GM21360 (cell line): ENCODE measurements around the gene STK10.

ENCODE experiments used
- ATAC-seq: cut with Tn5 transposase; IDR thresholded peaks from one replicate; pipeline ENCODE4 v1.9.1; 2021; ENCODE audit warnings: mild to moderate bottlenecking, moderate library complexity; ENCODE audit not compliant: unreplicated experiment

STK10 gene

GRCh38 chr5:172189693-172190296 is 1.8 kb upstream of the STK10 start:
- ATAC-seq, result no peak

GRCh38 chr5:172188893-172189692 is 1.1 kb upstream of the STK10 start:
- ATAC-seq, result no peak

- peak; percentile 25 for ATAC-seq
Observed at GRCh38 chr5:172187118-172188032, 649 bp downstream of the STK10 start.

DNA sequence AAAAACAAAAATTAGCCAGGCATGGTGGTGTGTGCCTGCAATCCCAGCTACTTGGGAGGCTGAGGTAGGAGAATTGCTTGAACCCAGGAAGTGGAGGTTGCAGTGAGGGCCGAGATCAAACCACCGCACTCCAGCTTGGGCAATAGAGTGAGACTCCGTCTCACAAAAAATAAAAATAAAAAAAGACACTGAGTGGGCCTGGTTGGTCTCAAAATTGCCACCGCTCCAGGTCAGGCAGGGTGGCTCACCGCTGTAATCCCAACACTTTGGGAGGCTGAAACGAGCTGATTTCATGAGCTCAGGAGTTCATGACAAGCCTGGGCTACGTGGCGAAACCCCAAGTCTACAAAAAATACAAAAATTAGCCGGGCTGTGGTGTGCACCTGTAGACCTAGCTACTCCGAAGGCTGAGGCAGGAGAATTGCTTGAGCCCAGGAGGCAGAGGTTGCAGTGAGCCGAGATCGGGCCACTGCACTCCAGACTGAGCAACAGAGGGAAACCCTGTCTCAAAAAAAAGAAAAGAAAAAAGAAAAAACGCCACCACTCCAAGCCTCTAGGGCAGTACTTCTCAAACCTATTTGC is 1.8 kb downstream of the STK10 start:
- no peak for ATAC-seq

- ATAC-seq, result no peak
Observed at GRCh38 chr5:172185096-172185461, 2.9 kb downstream of the STK10 start.

DNA sequence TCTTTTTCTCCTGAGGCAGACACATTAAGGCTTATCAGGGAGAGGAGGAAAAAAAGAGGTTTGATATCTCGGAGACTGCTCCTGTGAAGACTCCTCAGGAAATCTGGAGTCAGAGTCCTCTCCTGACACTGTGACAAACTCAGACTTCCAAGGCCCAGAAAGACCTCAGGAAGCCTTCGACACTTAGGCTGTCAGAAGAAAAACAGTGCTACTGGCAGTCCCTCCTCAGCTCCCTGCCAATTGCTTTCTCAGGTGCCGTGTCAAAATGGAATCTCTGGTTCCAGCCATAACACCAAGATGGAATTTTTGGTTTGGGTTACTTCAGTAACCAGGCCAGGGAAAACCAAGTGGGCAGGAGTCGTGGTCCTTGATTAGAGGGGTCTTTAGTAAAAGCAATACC is 4.1 kb downstream of the STK10 start:
- ATAC-seq, result no peak

DNA sequence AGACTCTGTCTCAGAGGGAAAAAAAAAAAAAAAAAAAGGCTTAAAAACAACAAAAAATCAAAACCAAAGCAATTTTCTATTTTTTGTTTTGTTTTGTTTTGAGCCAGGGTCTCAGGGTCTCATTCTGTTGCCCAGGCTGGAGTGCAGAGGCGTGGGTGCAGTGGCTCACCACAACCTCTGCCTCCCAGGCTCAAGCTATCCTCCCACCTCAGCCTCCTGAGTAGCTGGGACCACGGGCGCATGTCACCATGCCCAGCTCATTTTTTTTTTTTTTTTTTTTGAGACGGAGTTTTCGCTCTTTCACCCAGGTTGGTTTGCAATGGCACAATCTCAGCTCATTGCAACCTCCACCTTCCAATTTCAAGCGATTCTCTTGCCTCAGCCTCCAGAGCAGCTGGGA is 5.7 kb downstream of the STK10 start:
- no peak for ATAC-seq

DNA sequence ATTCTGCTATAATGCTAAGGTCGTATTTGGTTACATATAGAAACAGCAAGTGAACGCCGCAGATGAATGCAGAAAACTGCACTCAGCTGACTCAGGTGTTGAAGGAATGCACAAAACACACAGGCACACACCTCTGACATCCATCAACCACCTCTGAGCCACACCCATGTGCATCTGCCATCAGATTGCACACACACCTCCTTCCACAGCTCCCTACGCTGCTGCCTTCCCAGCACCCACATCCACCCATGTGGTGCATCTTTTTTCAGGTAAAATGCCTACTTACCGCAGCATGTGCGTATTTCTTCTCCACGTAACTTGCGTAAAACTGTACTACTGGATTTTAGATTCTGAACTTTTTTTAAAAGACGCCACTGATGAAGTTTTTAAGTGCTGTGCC is 7.1 kb downstream of the STK10 start:
- ATAC-seq, result no peak

DNA sequence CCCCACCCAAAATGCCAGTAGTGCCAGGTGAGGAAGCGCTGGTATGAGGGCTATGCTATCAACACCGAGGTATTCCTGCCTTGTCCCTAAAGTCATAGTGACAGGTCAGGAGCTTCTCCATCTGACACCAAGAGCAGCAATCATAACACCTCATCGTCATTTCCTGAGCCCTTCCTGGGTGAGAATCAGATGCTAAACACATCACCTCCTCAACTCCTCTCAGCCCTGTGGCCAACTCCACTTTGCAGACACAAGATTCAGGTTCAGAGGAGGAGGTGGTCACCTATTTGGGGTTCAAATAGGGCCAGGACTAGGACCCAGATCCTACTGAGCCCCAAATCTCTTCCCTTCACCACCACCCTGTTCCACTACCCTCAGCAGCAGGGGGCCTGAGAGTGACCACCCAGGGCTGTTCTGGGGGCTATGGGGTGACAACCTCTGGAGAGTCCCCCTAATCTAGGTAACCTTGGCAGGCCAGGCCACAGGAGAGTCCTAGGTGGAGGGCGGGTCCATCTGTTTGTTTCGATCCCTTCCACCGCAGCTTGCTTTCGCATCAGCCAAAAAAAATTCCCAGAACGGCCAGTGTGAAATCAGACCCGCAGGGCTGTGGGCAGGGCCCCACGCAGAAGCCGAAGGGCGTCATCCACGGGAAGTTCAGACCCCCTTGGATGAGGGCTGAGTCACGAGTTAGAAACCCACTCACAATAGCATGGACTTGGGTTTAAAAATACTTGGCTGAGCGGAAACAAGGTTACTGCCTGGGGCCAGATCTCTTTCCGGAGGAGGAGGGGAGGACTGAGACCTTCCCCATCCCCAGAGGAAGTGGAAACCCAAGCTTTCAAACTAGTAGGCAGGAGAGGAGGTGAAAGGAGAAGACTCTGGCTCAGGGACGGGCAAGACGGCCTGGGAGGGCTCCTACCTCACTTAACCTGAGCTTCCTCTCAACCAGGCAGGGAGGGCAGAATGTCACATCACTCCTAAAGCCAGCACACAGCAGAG is 8.7 kb downstream of the STK10 start:
- peak; percentile 30 for ATAC-seq

GRCh38 chr5:172178301-172178987 is 9.6 kb downstream of the STK10 start:
- no peak for ATAC-seq

GRCh38 chr5:172177176-172177575 is 10.8 kb downstream of the STK10 start:
- no peak for ATAC-seq

DNA sequence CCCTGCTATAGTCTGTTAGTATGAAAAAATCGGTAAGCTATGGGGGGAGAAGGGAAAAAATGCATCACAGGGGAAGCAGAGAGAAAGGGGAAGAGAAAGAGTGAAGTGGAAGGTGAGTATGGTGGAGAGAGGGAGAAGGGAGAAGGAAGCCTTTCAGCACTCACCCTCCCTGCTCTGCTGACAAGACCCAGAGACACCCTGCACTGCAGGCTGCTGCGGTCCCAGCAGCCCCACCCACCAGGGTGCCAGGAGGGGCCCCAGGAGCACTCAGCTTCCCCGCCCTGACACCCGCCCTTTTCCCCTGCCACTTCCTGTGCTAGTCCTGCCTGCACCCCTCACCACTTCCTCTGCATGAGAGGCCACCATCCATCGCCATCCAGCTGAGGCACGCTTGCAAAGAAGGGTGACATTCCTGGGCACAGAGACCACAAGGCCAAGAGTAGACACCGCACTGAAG is 12.7 kb downstream of the STK10 start:
- peak; percentile 47 for ATAC-seq

- no peak for ATAC-seq
Observed at GRCh38 chr5:172173564-172174153, 14.4 kb downstream of the STK10 start.

DNA sequence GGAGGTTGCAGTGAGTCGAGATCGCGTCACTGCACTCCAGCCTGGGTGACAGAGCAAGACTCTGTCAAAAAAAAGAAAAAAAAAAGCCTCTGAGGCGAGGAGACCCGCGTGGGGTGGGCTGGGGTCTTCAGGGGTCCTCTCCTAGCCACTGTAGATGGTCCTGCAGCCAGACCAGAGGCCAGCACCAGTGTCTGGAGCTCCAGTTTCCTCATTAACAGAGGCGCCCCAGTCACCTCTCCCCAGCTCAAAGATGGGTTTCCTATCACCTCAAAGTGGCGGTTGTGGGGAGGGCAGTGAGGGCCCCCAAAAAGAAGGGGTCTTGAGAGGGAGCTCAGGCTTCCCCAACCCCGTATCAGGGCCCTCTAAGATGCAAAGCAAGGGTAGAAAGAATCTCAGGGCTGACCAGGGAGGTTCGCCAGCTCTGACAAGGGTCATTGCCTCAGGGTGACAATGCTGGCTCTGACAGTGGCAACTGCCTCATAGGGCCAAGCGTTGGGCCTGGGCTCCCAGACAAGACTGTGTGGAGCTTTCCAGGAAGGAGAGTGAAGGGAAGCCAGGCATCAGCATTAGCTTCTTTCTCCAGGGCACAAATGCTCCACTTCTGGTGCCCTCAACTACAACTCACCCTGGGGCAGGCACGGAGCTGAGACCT is 15.0 kb downstream of the STK10 start:
- no peak for ATAC-seq

GRCh38 chr5:172171118-172171517 is 16.9 kb downstream of the STK10 start:
- no peak for ATAC-seq

DNA sequence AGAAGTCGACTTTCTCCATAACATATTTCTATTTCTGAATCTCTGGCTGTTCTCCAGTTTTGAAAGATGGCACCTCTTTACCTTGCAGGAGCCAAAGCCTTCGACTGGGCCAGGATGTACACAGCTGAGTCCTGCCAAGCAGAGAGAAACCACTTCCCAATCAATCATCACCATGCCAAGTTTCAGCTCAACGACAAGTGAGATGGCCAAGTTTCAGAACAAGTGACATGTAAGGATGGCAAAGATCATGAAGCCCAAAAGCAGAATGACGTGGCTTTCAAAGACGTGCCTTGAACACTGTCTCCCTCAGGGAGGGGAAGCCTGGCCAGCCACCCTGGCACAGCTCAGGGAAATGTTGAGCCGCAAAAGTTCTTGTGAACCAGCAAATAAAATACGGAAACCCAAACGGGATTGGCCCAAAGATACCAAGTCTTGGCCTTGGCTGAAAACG is 17.7 kb downstream of the STK10 start:
- ATAC-seq, result no peak

GRCh38 chr5:172169216-172169615 is 18.8 kb downstream of the STK10 start:
- ATAC-seq, result no peak

DNA sequence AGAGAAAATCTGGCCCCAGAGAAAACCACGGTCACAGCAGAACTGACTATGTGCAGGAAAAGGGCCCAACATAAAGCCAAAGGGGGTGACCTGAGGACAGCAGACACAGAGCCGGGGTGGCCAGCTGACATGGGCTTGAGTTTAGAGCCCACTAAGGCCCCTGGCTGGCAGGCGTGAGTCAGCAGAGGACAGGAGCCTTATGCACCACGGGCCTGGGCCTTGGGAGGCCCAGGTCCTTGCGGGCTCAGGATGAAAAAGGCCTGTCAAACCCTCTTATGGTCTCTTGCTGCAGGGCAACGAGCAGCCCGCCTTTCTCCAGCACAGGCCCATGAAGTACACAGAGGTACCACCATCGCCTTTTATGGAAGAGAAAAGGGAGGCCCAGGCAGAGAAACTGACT is 19.7 kb downstream of the STK10 start:
- ATAC-seq, result no peak
